ENCODE measurements around the gene OLFM4.

Gene OLFM4

DNA sequence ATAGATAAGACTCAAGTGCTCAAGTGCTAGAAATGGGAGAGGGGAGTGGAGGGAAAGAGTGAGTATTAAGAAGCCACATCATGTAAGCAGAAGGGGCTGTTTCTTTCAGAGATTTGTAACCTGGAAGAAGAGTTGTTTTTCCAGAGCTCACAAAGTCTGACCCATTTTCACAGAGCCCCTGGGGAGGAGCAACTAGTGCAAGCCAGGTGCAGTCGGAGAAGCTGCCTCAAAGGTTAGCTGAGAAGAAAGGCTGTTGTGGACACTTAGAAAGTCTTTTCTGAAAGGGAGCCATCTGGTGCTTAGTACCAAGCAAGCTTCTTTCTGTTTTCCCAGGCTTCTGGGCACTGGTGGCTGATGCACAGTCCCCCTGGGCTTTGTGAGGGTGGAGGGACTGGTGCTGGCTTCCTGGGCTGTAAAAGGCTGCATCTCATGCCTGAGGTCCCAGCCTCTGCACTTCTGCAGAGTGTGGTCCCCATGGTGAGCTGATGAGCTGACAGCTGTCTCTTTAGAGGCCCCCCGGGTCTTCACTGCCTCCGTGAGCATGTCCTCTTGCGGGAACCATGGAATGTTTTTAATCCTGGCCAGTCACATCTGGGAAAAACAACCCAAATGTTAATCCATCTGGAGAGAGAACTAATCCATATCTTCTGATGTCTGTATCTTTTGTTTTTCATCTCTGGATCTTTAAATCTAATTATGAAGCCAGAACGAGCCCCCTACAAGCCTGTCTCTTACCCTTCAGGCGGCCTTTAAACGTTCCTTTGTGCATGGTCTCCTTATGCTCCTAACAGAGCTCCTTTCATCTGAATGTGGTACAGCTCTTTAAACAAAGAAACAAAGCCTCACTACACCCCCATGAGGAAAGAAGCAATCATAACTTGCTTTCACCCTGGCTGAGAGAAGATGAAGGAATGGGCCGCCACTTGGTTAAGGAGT, 40.2 kb downstream of the OLFM4 start:
- DNase-seq: no peak

DNA sequence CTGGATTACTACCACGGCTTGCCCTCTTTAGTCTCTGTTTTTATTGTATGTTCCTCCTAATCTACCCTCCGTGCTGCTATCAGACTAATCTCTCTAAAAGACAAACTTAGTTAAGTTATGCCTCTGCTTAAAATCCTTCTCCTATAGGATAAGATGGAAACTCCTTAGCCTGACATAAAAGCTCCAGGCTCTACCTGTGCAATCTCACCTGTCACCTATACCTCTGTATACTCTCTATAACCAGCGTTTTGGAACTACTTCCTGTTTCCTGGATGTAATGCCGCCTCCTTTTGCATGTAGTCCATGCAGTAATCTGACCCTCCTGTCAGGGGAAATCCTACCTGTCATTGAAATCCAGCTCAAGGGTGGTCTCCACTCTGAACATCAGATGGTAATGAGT, 41.2 kb downstream of the OLFM4 start:
- DNase-seq: no peak

DNA sequence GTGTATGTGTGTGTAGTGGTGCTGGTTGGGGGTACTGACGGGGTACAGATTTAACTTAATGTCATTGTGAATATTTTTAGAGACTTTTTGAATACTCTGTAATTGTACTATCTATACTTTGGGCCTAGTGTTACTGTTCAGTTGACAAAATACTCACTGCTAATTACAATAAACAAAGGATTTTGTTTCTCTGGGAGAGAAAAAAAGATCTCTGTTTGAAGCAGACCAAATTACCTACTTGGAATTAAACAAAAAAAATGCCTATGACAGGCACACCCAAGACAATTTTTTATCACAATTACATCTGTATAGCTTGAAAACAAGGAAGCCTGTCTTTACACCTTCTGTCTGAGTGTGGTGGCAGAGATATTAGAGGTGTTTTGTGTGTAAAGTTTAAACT, 45.1 kb downstream of the OLFM4 start:
- no peak for DNase-seq

DNA sequence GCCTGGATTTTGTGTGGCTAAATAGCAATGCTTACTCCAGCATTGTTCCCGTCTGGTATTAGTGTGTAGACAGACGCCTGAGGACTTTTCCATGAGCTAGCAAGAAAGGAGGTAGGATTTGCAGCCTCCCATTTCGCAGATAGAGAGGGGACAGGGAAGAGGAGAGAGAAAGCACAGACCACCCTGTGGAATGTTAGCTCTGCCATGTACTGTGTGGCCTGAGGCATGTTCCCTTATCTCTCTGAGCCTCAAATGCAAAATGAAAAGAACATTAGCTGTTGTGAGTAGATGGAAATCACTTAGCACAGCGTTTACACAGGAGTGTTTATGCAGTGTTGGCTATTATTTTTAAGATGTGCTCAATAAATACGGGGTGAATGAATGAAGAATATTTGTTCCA, 45.5 kb downstream of the OLFM4 start:
- no peak for DNase-seq

DNA sequence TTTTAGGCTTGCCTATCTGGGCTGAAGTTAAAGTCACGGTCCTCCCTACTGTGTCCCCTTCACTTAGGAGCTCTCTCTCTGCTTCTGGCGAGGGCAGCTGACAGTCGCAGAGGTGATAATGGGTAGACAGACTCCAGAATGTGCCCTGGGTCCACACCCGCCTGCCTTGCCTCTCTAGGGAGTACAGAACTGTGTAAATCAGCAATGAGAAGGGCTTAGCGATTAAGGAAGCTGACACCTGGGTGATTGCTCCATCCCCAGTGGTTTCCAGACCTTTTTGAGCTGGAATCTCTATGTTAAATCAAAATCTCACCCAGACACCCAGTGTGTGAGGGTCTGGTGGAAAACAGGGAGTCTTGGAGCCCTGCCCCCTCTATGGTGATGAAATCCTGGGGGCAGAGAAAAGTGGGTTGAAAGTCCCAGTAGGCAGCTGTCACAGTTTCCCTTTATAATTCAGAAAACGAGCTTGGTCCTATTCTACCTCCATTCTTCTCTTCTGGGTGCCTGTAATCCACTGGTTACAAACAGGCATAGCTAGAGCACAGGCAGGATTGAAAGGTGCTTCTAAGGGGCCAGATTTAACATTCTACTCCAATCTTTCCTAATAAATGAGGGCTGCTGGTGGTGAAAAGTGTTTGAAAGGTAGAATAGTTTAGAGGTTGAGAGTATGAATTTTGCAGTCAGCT, 46.9 kb downstream of the OLFM4 start:
- DNase-seq: no peak

DNA sequence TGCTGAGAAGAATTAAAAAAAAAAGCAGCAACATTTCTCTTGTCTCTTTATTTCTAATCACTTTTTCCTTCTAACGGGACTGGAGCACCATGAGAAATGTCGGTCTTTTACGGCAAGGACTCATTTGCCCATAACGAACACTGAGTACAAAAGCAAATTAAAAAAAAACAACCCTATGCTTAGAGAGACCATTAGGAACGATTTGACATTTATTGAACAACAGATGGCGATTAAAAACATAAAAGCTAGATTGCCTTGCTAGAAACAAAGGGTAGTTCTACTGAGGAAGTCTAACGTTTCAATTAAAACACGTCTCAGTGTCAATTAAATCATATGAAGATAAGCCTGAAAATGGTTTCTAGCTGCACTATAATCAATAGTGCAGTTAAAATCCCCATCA, 51.1 kb downstream of the OLFM4 start:
- no peak for DNase-seq

DNA sequence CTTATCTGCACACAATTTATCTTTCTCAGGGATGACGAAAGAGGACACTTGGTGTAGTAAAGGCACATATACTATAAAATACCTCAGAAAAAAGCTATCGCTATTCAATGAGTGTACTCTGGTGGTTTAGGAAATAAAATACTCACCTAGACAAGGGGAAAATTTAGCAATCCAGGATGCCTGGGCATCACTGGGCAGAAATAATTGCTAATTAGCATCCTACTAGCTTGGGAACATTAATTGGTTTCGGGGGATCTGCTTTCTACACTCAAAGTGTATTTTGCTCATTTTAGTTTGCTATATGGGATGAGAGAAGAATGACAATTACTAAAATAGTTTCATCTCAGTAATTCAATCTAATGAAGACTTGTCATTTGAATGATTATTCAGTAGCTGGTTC, 60.3 kb downstream of the OLFM4 start:
- no peak for DNase-seq

DNA sequence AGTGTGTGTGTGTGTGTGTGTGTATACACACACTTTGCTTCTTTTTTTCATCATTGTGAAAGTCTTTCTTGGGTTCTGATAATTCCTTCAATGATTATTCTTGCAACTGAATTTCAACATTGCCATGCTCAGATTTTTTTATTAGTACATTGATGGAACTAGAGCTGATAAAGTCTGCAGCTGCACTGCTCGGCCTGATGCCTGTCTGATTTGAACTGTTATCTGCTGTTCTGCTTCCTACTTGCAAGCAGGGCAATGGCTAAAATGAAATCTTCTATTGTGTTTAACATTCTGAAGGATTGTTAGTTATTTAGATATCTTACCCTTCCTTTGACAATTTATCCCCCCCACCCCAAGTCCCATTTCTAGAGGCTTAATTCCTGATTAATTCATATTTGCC, 61.3 kb downstream of the OLFM4 start:
- DNase-seq: no peak

DNA sequence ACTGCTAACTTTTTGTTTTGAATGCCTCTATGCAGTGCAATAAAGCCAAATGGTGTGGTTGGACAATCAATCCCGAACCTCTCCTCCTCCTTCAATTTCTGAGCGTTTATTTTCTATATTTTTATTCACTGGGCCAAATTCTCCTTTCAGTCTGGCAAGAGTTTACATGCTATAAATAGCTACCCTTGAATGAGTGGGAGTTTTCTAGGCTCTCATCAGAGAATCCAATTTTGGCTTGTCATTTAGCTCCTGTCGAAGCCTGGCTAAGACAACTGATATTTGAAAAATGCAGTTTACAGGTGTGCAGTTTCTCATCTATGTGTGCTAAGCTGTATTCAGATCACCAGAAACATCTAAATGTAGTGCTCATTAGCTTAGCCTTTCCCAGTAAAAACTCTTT, 61.8 kb downstream of the OLFM4 start:
- DNase-seq: no peak

DNA sequence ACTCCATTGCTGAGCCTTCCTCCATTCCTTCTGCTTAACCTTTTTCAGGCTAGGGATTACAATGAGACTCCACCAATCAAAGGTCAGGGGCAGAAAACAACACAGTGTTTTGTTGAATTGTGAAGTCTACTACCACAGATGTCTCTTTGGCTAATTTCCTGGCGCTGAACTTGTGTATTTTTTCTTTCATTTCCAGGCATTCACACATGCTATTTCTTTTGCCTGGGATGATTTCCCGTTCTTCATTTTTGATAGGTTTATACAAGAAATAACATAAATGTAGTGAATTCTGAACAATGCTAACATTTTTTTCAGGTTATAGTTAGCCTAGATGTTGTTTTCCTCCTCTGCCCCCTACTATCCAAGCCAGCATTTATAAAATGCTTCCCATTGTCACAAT, 64.3 kb downstream of the OLFM4 start:
- DNase-seq: no peak

DNA sequence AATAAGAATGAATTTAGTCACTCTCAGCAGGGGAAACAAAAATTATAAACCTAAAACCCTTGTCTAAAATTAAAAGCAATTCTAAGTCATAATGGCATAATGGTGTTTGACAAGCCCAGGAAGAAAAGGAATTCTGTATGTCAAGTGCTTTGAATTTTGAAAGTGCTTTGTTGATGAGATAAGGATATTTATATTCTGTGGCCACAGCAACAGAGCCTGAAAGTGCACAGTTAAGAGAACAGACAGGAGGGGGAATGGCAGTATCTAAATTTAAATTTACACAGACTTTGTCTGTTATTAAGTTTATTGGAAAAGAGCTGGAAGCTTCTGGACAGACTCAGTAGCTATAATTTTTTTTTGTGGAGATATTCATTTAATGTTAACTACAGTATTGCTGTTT, 69.8 kb downstream of the OLFM4 start:
- DNase-seq: no peak

DNA sequence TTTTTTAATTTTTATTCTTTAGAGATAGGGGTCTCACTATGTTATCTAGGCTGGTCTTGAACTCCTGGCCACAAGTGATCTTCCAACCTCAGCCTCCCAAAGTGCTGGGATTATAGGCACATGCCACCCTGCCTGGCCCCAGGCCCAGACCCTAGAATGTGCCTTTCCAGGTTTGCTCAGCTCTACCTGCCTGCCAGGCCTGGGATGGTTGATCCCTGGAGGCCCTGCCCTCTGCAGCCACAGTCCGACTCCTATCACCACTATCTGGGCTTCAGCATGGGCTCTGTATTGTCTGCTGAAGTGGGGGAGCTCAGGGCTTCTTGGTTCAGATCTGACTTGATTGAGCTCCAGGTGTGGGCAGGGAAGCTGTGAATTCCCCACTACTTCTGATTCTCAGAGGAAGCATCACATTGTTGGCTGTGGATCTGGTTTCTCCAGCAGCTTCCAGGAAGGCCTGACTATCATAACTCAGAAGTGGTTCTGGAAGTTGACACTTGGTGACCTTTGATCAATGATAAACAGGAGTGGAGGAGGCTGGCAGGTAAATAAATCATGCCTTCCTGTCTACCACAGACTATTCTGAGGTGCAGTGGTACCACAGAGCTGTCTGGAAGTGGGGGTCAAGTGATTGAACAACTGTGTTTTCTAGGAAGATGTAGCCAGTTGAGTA, 71.9 kb downstream of the OLFM4 start:
- no peak for DNase-seq

All from T-helper 2 cell (primary cell).